GM12864 (cell line): Measurements from ENCODE around the gene PSMD12.
"Not testable (repeated sequence)": the region's sequence is repeated elsewhere in the genome, so short reads cannot be mapped to it uniquely, and the experiment has no call there.

ENCODE experiments used
- DNase-seq: peaks from one replicate; pipeline ENCODE4 v3.0.0-alpha.2; 2011; ENCODE audit warnings: low read depth
- H3K4me3 ChIP-seq: 2 replicates; pipeline ENCODE4 v1.5.1; 2011; ENCODE audit warnings: mild to moderate bottlenecking, low read depth, low read length, control low read depth
- TF ChIP-seq, protein P1 (sequence below): IDR thresholded peaks from 2 replicates; pipeline ENCODE4 v1.5.1; 2011; ENCODE audit warnings: low read depth, mild to moderate bottlenecking, moderate library complexity, low read length, control low read depth, inconsistent platforms; ENCODE audit errors: missing control alignments

PSMD12 gene

DNA sequence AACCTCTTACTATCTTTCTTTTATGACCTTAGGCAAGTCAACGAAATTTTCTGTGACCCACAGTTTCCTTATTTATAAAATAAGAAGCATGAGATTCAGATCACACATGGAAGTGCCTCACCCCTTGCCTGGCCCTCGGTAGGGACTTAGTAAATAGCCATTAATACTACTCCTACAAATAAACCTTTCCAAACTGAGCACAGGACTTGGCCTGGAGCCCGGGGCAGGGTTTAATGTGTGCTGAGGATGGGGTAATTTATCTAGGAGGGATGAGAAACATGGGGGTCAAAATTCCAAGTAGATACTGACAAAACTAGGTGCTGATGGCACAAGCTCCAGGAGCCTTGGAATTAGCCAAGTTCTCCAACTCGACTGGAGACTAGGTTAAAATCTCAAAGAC lies 45.7 kb upstream of the PSMD12 start:
- TF ChIP-seq, protein P1, sequence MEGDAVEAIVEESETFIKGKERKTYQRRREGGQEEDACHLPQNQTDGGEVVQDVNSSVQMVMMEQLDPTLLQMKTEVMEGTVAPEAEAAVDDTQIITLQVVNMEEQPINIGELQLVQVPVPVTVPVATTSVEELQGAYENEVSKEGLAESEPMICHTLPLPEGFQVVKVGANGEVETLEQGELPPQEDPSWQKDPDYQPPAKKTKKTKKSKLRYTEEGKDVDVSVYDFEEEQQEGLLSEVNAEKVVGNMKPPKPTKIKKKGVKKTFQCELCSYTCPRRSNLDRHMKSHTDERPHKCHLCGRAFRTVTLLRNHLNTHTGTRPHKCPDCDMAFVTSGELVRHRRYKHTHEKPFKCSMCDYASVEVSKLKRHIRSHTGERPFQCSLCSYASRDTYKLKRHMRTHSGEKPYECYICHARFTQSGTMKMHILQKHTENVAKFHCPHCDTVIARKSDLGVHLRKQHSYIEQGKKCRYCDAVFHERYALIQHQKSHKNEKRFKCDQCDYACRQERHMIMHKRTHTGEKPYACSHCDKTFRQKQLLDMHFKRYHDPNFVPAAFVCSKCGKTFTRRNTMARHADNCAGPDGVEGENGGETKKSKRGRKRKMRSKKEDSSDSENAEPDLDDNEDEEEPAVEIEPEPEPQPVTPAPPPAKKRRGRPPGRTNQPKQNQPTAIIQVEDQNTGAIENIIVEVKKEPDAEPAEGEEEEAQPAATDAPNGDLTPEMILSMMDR, result no peak
- no peak for DNase-seq
- no peak overlapping the region for H3K4me3 ChIP-seq

DNA sequence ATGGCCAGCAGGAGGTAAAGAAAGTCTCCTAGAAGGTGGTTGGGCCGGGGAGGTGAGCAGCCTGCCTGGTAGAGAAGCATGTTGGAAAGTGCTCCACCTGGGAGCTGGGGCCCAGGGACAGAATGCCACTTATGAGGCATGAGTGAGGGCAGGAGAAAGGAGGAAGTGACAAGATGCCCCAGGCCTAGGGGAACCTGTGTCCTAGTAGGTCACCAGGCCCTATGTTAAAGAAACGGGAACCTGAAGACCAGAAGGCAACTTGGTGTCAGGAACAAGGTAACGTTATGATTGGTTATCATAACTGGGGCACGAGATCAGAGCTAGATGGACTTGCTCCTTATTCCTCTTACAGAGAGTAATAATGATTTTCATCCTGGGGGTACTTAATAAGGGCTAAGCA lies 45.0 kb upstream of the PSMD12 start:
- TF ChIP-seq, protein P1, result no peak
- no peak overlapping the region for H3K4me3 ChIP-seq
- no peak for DNase-seq

DNA sequence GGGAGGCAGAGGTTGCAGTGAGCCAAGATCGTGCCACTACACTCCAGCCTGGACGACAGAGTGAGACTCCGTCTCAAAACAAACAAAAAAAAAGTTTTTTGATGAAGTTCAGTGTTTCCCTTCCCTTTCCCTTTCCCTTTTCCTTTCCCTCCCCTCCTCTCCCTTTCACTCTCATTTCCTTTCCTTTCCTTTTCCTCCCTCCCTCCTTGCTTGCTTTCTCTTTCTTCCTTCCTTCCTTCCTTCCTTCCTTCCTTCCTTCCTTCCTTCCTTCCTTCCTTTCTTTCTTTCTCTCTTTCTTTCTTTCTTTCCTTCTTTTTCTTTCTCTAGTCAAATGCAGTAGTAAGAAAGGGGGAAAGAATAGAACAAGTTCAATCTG lies 42.1 kb upstream of the PSMD12 start:
- DNase-seq, H3K4me3 ChIP-seq: not testable (repeated sequence)

DNA sequence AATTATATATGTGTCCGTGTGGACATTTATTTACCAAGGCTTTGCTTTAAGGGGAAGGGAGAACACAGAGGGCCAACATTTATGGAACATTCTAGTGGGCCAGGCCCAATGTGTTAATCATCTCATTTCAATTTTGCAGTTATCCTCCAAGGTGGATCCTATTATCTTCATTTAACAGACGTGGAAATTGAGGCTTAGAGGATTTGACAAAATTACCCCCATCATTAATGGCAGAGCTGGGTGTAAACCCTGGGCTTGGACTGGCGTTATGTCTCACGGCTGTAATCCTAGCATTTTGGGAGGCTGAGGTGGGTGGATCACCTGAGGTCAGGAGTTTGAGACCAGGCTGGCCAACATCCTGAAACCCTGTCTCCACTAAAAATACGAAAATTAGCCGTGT lies 37.1 kb upstream of the PSMD12 start:
- no peak for DNase-seq
- no peak overlapping the region for H3K4me3 ChIP-seq
- TF ChIP-seq, protein P1, result no peak

DNA sequence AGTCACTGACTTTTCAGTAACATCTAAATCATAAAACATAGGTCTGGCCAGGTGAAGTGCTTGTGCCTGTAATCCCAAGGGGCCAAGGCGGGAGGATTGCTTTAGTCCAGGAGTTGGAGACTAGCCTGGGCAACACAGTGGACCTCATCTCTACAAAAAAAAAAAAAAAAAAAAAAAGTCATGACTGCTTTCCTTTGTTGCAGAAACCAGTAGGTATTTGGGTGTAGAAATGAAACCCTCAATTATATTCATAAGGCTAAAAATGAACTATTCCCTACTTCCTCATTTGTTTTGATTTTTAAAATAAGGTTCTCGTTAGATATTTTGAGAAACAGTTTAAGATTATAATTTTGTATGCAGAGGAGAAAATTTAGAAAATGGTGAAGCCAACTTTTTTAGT lies 36.7 kb upstream of the PSMD12 start:
- no peak for DNase-seq
- H3K4me3 ChIP-seq, result no peak overlapping the region
- TF ChIP-seq, protein P1, result no peak

DNA sequence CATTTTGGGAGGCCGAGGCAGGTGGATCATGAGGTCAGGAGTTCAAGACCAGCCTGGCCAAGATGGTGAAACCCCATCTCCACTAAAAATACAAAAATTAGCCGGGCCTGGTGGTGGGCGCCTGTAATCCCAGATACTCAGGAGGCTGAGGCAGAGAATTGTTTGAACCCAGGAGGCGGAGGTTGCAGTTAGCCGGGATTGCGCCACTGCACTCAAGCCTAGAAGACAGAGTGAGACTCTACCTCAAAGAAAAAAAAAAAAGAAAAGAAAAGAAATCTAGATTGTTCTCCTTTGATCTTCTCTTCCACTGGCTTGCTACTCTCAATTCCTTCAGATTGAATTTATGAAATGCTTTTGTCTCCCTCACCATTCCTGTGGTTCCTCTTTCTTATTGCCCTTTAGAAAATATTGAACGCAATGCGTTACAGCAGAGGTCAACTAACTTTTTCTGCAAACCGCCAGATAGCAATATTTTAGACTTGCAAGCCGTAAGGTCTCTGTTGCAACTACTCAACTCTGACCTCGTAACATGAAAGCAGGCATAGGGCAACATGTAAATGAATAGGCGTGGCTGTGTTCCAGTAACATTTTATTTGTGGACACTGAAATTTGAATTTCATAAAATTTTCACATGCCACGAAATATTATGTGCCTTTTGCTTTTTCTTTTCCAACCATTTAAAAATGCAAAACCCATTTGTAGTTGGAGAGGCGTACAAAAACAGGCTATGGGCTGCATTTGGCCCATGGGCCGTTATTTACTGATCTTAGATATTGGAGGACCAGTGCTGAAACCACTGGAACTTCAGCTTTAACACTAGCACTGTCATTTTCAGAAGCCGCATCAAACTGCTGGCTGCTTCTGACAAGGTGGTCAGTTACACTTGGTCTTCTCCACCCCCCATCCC lies 35.5 kb upstream of the PSMD12 start:
- TF ChIP-seq, protein P1, result no peak
- DNase-seq, result no peak

DNA sequence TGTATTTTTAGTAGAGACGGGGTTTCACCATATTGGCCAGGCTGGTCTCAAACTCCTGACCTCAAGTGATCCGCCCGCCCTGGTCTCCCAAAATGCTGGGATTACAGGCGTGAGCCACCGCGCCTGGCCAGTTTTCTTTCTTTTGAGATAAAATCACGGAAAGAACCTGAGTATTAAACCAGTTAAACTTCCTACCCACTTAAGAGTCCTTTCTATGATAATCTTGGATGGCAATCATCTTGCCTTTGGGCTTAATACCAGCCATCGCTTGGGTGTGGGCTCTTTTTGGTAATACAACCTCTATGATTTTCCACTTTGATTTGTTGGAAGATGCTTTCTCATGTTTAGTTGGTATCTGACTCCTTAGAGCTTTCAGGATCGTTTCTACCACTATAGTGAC lies 34.7 kb upstream of the PSMD12 start:
- TF ChIP-seq, protein P1, result no peak
- no peak overlapping the region for H3K4me3 ChIP-seq

More for the DNA sequence above, 35.5 kb upstream of the PSMD12 start:
- H3K4me3 ChIP-seq, result no peak overlapping the region

More for the DNA sequence above, 34.7 kb upstream of the PSMD12 start:
- no peak for DNase-seq
